ENCODE measurements around the gene NT5C2. TPM values are rescaled to one million over a fixed set of nuclear protein-coding genes. Genes with fewer than 3 reads are reported as not detected.

Gene NT5C2
- total and polyA plus RNA-seq, 2 donors = 68.5 to 85.2 TPM

DNA sequence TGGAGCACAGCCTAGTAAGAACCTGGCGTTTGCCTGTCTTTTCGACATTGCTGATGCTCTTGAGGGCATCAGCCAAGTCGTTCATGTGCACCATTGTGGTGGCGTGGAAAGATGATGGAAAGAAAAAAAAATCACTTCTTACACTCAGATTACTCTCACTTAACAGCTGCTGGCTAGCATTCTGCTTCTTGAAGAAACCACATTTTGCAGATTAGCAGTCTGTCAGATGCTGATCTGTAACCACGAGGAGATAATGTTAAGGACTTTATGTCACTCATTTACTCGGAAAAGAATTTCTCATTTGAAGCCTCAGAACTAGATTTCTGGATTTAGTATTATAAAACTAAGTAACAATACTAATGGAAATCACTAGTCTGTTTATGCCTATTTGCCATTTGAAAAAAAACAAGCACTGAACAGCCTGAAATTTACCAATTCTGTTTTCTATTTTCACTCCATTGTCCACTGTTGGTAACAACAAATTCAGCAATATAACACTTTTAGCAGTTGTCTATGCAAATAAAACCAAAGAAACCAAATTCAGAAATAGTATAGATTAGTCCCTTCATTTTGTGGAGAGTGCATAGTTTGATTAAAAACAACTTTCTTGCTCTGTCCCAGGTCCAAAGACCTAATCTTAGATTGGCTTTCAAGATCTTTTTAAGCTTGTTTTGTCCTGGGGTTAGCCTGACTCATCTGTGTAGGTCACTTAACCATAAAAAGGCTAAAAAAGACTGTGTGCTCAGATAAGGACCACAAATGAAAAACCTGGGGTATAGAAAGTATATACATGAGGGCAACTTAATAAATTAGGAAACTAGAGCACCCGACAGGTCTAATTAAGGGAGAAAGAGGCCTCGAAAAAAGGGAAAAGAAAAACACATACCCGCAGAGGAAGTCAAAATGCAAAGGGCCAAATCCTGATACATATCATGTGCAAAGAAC lies 67.5 kb downstream of the NT5C2 start:
- peaks cover 0 to 5% of the 10 kb centered on the region in 2 donors for H3K36me3 ChIP-seq (ENCODE audit: control insufficient read depth in 2 of 2, insufficient read depth in 2 of 2, low read length in 1 of 2)
- no peaks in the 10 kb centered on the region for H3K9me3 ChIP-seq (ENCODE audit: control insufficient read depth in 2 of 2, insufficient read depth in 1 of 2, low read length in 1 of 2)
- peak overlapping the region in 1 of 2 donors; percentile 4 for H3K27ac ChIP-seq (ENCODE audit: low read depth in 1 of 2, low read length in 1 of 2)
- no peaks in the 10 kb centered on the region for H3K4me1 ChIP-seq (ENCODE audit: control insufficient read depth in 2 of 2, insufficient read depth in 2 of 2, low read length in 2 of 2)
- no peaks in the 10 kb centered on the region for H3K27me3 ChIP-seq (ENCODE audit: control insufficient read depth in 2 of 2, insufficient read depth in 1 of 2, low read length in 1 of 2)
- no peak overlapping the region for H3K4me3 ChIP-seq (ENCODE audit: low read length in 2 of 2)
- 46% methylated on average over 9 of the region's 9 CpGs for WGBS
- DNase-seq (ENCODE audit: low read depth in 6 of 9, low spot score in 9 of 9) = peak in 2 of 9 donors; percentile 2 to 31

DNA sequence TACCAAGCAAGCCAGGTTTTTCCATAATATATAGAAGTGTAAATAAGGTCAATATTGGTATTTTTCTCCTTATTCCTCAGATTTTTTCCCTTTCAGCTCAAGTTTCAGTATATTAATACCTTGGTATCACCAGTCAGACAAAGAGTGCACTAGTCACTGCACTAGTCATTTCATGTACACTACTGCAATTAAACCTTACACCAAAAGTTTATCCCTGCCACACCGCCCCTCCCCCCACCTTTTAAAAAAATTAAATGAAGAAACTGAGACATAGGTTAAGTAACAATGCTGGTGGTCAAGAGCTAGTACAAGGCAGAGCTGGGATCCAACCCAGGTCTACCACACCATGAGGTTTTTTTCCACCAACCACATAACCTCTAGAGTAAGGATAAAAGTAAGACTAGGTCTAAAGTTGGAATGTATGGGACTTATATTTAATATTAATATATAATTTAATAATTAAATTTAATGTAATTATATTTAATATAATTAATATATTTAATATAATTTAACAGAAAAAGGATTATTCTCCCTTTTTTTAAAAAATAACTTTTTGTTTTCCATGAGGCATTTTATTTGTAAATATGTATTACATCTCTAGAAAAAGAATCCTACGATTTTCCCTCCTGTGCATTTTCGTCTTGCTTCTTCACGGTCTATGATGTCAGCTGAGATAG lies 68.5 kb downstream of the NT5C2 start:
- no peak overlapping the region for H3K27ac ChIP-seq (ENCODE audit: low read depth in 1 of 2, low read length in 1 of 2)
- no peak overlapping the region for H3K4me3 ChIP-seq (ENCODE audit: low read length in 2 of 2)
- 96% methylated on average over 4 of the region's 4 CpGs for WGBS
- no peaks in the 10 kb centered on the region for H3K9me3 ChIP-seq (ENCODE audit: control insufficient read depth in 2 of 2, insufficient read depth in 1 of 2, low read length in 1 of 2)
- no peaks in the 10 kb centered on the region for H3K27me3 ChIP-seq (ENCODE audit: control insufficient read depth in 2 of 2, insufficient read depth in 1 of 2, low read length in 1 of 2)
- no peaks in the 10 kb centered on the region for H3K4me1 ChIP-seq (ENCODE audit: control insufficient read depth in 2 of 2, insufficient read depth in 2 of 2, low read length in 2 of 2)
- H3K36me3 ChIP-seq (ENCODE audit: control insufficient read depth in 2 of 2, insufficient read depth in 2 of 2, low read length in 1 of 2) = peaks cover 0 to 5% of the 10 kb centered on the region in 2 donors
- no peak for DNase-seq (ENCODE audit: low read depth in 6 of 9, low spot score in 9 of 9)

DNA sequence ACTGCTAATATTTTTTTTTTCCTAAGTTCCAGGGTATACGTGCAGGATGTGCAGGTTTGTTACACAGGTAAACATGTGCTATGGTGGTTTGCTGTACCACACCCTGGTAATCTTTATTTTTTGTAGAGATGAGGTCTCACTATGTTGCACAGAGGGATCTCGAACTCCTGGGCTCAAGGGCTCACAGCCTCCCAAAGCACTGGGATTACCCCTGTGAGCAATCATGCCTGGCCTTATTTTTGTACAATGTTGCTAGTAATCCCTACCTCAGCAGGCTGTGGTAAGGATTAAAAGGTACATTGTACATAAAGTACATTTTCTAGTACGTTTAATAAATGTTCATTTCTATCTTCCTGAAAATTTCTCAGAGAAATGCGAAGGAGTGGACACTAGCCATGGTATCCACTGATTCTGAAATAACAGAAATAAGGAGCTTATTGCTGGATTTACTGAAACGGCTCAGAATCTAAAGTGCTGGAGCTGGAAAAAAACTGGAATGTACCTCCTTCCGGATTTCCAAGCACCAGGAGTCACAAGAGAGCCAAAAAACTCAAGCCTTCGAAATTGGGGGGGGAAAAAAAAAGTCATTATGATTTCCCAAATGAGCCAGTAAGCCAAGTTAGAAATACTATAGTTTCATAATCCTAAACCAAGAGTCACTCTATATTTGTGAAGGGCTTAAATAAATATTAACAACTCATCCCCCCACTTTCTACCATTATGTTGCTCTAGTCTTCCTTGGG lies 69.6 kb downstream of the NT5C2 start:
- Histone ChIP-seq H3K9me3 (ENCODE audit: control insufficient read depth in 2 of 2, insufficient read depth in 1 of 2, low read length in 1 of 2) (no peaks in the 10 kb centered on the region), H3K4me3 (ENCODE audit: low read length in 2 of 2) (no peak overlapping the region), H3K4me1 (ENCODE audit: control insufficient read depth in 2 of 2, insufficient read depth in 2 of 2, low read length in 2 of 2) (no peaks in the 10 kb centered on the region), H3K27me3 (ENCODE audit: control insufficient read depth in 2 of 2, insufficient read depth in 1 of 2, low read length in 1 of 2) (no peaks in the 10 kb centered on the region), H3K27ac (ENCODE audit: low read depth in 1 of 2, low read length in 1 of 2) (no peak overlapping the region), H3K36me3 (ENCODE audit: control insufficient read depth in 2 of 2, insufficient read depth in 2 of 2, low read length in 1 of 2) (peaks cover 0 to 9% of the 10 kb centered on the region in 2 donors)
- whole genome bisulfite sequencing = 96% methylated on average over 7 of the region's 7 CpGs
- no peak for DNase-seq (ENCODE audit: low read depth in 6 of 9, low spot score in 9 of 9)

DNA sequence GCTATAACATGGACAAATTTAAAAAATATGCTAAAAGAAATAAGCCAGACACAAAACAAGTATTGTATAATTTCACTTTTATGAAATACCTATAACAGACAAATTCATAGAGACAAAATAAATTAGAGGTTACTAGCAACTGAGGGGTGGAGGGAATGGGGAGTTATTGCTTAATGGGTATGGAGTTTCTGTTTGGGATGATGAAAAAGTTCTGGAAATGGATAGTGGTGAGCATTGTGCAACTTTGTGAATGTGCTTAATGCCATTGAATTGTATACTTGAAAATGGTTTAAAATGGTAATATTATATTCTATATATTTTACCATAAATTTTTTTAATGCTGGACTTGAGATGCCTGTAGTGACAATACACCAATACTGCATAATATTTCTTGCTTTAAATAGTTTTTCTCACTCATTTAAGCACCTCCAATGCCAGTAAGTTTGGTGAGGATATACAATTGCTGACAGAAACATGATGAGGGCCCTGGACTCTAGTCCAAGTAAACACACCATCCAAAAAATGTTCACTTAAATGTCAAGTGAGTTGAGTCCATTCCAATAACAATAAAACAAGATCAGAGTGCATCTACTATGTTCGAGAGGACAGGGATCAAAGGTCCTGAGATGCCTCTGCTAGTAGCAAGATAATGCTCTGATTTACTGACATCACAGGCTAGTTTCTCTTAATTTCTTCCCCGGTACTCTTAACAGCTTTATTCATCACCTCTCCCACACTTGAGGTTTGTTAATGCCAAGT lies 71.9 kb downstream of the NT5C2 start:
- Histone ChIP-seq H3K27ac (ENCODE audit: low read depth in 1 of 2, low read length in 1 of 2) (no peak overlapping the region), H3K9me3 (ENCODE audit: control insufficient read depth in 2 of 2, insufficient read depth in 1 of 2, low read length in 1 of 2) (no peaks in the 10 kb centered on the region), H3K4me3 (ENCODE audit: low read length in 2 of 2) (no peak overlapping the region), H3K36me3 (ENCODE audit: control insufficient read depth in 2 of 2, insufficient read depth in 2 of 2, low read length in 1 of 2) (peaks cover 0 to 11% of the 10 kb centered on the region in 2 donors), H3K4me1 (ENCODE audit: control insufficient read depth in 2 of 2, insufficient read depth in 2 of 2, low read length in 2 of 2) (no peaks in the 10 kb centered on the region), H3K27me3 (ENCODE audit: control insufficient read depth in 2 of 2, insufficient read depth in 1 of 2, low read length in 1 of 2) (no peaks in the 10 kb centered on the region)
- DNase-seq (ENCODE audit: low read depth in 6 of 9, low spot score in 9 of 9) = no peak
- WGBS = 95% methylated on average over 2 of the region's 2 CpGs

DNA sequence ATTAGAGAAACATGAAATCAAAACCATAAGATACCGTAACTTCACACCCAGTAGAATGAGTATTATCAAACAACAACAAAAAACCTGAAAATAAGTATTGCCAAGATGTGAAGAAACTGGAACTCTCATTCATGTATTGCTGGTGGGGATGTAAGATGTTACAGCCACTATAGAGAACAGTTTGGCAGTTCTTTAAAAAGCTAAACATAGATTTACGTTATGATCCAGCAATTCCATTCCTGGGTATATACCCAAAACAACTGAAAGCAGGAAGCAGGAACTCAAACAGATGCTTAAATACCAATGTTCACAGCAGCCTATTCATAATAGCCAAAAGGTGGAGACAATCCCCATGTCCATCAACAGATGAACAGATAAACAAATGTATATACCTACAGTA lies 72.5 kb downstream of the NT5C2 start:
- Histone ChIP-seq H3K36me3 (ENCODE audit: control insufficient read depth in 2 of 2, insufficient read depth in 2 of 2, low read length in 1 of 2) (peaks cover 0 to 8% of the 10 kb centered on the region in 2 donors), H3K27me3 (ENCODE audit: control insufficient read depth in 2 of 2, insufficient read depth in 1 of 2, low read length in 1 of 2) (no peaks in the 10 kb centered on the region), H3K9me3 (ENCODE audit: control insufficient read depth in 2 of 2, insufficient read depth in 1 of 2, low read length in 1 of 2) (no peaks in the 10 kb centered on the region), H3K4me3 (ENCODE audit: low read length in 2 of 2) (no peak overlapping the region), H3K27ac (ENCODE audit: low read depth in 1 of 2, low read length in 1 of 2) (no peak overlapping the region), H3K4me1 (ENCODE audit: control insufficient read depth in 2 of 2, insufficient read depth in 2 of 2, low read length in 2 of 2) (no peaks in the 10 kb centered on the region)
- 94% methylated on average over 2 of the region's 2 CpGs for WGBS
- DNase-seq (ENCODE audit: low read depth in 6 of 9, low spot score in 9 of 9) = no peak

DNA sequence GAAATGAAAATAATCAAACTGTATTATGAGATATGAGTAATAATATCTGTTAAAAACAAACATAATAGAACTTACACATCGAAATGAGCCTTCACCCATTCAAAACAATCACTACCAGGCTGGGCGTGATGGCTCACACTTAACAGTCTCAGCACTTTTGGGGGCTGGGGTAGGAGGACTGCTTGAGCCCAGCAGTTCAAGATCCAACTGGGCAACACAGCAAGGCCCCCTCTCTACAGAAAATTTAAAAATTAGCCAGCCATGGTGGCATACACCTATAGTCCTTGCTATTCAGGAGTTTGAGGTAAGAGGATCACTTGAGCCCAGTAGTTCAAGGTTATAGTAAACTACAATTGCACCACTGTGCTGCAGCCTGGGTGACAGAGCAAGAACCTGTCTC lies 75.8 kb downstream of the NT5C2 start:
- Histone ChIP-seq H3K4me3 (ENCODE audit: low read length in 2 of 2) (no peak overlapping the region), H3K9me3 (ENCODE audit: control insufficient read depth in 2 of 2, insufficient read depth in 1 of 2, low read length in 1 of 2) (no peaks in the 10 kb centered on the region), H3K36me3 (ENCODE audit: control insufficient read depth in 2 of 2, insufficient read depth in 2 of 2, low read length in 1 of 2) (peaks cover 0 to 6% of the 10 kb centered on the region in 2 donors), H3K27me3 (ENCODE audit: control insufficient read depth in 2 of 2, insufficient read depth in 1 of 2, low read length in 1 of 2) (no peaks in the 10 kb centered on the region), H3K4me1 (ENCODE audit: control insufficient read depth in 2 of 2, insufficient read depth in 2 of 2, low read length in 2 of 2) (no peaks in the 10 kb centered on the region), H3K27ac (ENCODE audit: low read depth in 1 of 2, low read length in 1 of 2) (no peak overlapping the region)
- no peak for DNase-seq (ENCODE audit: low read depth in 6 of 9, low spot score in 9 of 9)
- WGBS = 98% methylated on average over 2 of the region's 2 CpGs

DNA sequence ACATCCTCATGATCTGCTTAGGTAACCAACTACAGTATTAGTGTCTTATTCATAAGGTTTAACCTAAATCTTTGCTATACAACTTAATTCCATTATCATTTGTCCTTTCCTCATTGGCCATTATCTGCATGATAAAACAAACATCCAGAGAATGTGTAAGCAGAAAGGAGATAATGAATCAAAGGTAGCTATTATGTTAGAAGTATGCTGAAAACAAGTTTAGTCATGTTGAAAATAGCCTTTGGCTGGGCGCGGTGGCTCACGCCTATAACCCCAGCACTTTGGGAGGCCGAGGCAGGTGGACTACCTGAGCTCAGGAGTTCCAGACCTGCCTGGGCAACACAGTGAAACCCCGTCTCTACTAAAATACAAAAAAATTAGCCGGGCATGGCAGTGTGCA lies 78.2 kb downstream of the NT5C2 start:
- peaks cover 0 to 21% of the 10 kb centered on the region in 2 donors for H3K36me3 ChIP-seq (ENCODE audit: control insufficient read depth in 2 of 2, insufficient read depth in 2 of 2, low read length in 1 of 2)
- DNase-seq (ENCODE audit: low read depth in 6 of 9, low spot score in 9 of 9) = no peak
- 98% methylated on average over 6 of the region's 6 CpGs for WGBS
- no peak overlapping the region for H3K4me3 ChIP-seq (ENCODE audit: low read length in 2 of 2)
- no peaks in the 10 kb centered on the region for H3K9me3 ChIP-seq (ENCODE audit: control insufficient read depth in 2 of 2, insufficient read depth in 1 of 2, low read length in 1 of 2)
- no peak overlapping the region for H3K27ac ChIP-seq (ENCODE audit: low read depth in 1 of 2, low read length in 1 of 2)
- no peaks in the 10 kb centered on the region for H3K4me1 ChIP-seq (ENCODE audit: control insufficient read depth in 2 of 2, insufficient read depth in 2 of 2, low read length in 2 of 2)
- no peaks in the 10 kb centered on the region for H3K27me3 ChIP-seq (ENCODE audit: control insufficient read depth in 2 of 2, insufficient read depth in 1 of 2, low read length in 1 of 2)

DNA sequence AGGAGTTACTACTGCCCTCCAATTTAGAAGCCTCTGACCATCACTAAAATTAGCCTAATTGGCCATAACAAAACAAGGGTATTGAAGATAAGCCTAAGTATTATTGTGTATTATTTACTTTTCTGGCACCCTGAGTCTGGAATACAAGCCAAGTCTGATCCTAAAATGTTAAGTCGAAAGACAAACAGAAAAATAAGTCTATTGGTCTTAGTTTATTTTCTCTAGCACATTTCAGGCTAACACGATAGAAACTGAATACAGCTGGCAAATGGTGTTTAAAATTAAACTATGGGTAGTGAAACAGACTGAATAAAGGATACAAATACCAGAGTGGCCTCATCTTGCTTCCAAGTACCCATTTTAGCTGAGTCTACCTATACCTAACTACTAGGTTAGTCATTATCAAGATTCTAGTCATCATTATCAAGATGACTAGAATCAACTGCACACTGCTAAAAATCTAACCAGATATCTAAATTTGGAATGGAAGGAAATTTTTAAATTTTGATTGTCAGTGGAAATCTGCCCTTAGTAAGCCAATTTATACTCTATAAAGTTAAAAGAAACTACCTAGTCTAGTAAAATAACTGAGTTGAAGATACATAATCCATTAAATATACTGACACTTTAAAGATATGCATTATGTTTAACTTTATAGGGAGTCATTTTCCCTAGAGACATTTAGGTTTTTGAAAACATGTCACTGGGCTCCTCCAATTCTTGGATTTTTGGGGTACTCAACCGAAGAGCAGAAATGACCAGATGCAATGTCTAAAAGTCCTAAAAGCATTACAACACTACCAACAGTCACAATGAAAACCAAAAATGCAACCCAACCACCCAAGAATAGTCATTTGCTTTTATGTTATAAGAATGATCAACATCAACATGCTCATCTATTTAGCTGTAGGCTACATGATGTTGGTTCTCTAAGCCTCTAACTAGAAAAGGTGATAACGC lies 80.9 kb downstream of the NT5C2 start:
- no peaks in the 10 kb centered on the region for H3K4me1 ChIP-seq (ENCODE audit: control insufficient read depth in 2 of 2, insufficient read depth in 2 of 2, low read length in 2 of 2)
- H3K4me3 ChIP-seq (ENCODE audit: low read length in 2 of 2) = no peak overlapping the region
- no peaks in the 10 kb centered on the region for H3K27me3 ChIP-seq (ENCODE audit: control insufficient read depth in 2 of 2, insufficient read depth in 1 of 2, low read length in 1 of 2)
- H3K27ac ChIP-seq (ENCODE audit: low read depth in 1 of 2, low read length in 1 of 2) = no peak overlapping the region
- 98% methylated on average over 4 of the region's 4 CpGs for WGBS
- H3K9me3 ChIP-seq (ENCODE audit: control insufficient read depth in 2 of 2, insufficient read depth in 1 of 2, low read length in 1 of 2) = no peaks in the 10 kb centered on the region
- DNase-seq (ENCODE audit: low read depth in 6 of 9, low spot score in 9 of 9) = no peak
- peaks cover 0 to 20% of the 10 kb centered on the region in 2 donors for H3K36me3 ChIP-seq (ENCODE audit: control insufficient read depth in 2 of 2, insufficient read depth in 2 of 2, low read length in 1 of 2)
